KOPT-K1 (cell line): ENCODE results near the gene CCR4.
"Not testable (repeated sequence)": the region's sequence is repeated elsewhere in the genome, so short reads cannot be mapped to it uniquely, and the experiment has no call there.

Experiments used
- H3K27ac ChIP-seq: fragments of 200-600 bp; sonication (generic); 2 replicates; pipeline ENCODE4 v1.5.1; 2016; ENCODE audit warnings: antibody characterized with exemption, mild to moderate bottlenecking, low read depth, low read length; ENCODE audit not compliant: poor library complexity, severe bottlenecking
- H3K36me3 ChIP-seq: fragments of 200-600 bp; sonication (generic); 2 replicates; pipeline ENCODE4 v1.5.1; 2017; ENCODE audit warnings: antibody characterized with exemption, mild to moderate bottlenecking, low read length, moderate library complexity; ENCODE audit not compliant: insufficient read depth
- H3K9me3 ChIP-seq: fragments of 200-600 bp; sonication (generic); 2 replicates; pipeline ENCODE4 v1.5.1; 2017; ENCODE audit warnings: antibody characterized with exemption, low read length, mild to moderate bottlenecking; ENCODE audit not compliant: insufficient read depth, poor library complexity, severe bottlenecking

CCR4 gene

GRCh38 chr3:32964781-32965180, 13.3 kb downstream of the CCR4 start:
- H3K9me3 ChIP-seq, result peaks cover 28% of the 10 kb centered on the region
- not testable (repeated sequence) for H3K36me3 ChIP-seq, H3K27ac ChIP-seq

- H3K9me3 ChIP-seq, result peaks cover 28% of the 10 kb centered on the region
- not testable (repeated sequence) for H3K36me3 ChIP-seq, H3K27ac ChIP-seq
Measured at GRCh38 chr3:32965617-32966213, 14.3 kb downstream of the CCR4 start.

GRCh38 chr3:32966627-32967026, 15.2 kb downstream of the CCR4 start:
- H3K36me3 ChIP-seq, H3K27ac ChIP-seq: not testable (repeated sequence)
- peaks cover 28% of the 10 kb centered on the region for H3K9me3 ChIP-seq

- H3K9me3 ChIP-seq, result peaks cover 28% of the 10 kb centered on the region
- H3K27ac ChIP-seq, result no peak overlapping the region
- H3K36me3 ChIP-seq, result no peaks in the 10 kb centered on the region
Measured at GRCh38 chr3:32968166-32968919, 16.9 kb downstream of the CCR4 start.

- H3K36me3 ChIP-seq, result no peaks in the 10 kb centered on the region
- peaks cover 28% of the 10 kb centered on the region for H3K9me3 ChIP-seq
- no peak overlapping the region for H3K27ac ChIP-seq
Measured at GRCh38 chr3:32968920-32969389, 17.5 kb downstream of the CCR4 start.

- Histone ChIP-seq H3K36me3 (no peaks in the 10 kb centered on the region), H3K9me3 (peaks cover 25% of the 10 kb centered on the region), H3K27ac (no peak overlapping the region)
Measured at GRCh38 chr3:32969656-32970055, 18.2 kb downstream of the CCR4 start.

GRCh38 chr3:32971291-32971690, 19.8 kb downstream of the CCR4 start:
- H3K9me3 ChIP-seq, H3K27ac ChIP-seq, H3K36me3 ChIP-seq: not testable (repeated sequence)

- Histone ChIP-seq H3K9me3 (no peaks in the 10 kb centered on the region), H3K36me3 (no peaks in the 10 kb centered on the region), H3K27ac (no peak overlapping the region)
Measured at GRCh38 chr3:32972482-32973146, 21.2 kb downstream of the CCR4 start.

GRCh38 chr3:32973982-32974381, 22.5 kb downstream of the CCR4 start:
- H3K27ac ChIP-seq, result peak overlapping the region; percentile 9
- no peaks in the 10 kb centered on the region for H3K36me3 ChIP-seq

GRCh38 chr3:32975891-32976595, 24.6 kb downstream of the CCR4 start:
- Histone ChIP-seq H3K27ac (peak overlapping the region; percentile 2), H3K9me3 (no peaks in the 10 kb centered on the region), H3K36me3 (no peaks in the 10 kb centered on the region)

More at GRCh38 chr3:32973982-32974381, 22.5 kb downstream of the CCR4 start:
- no peaks in the 10 kb centered on the region for H3K9me3 ChIP-seq

- Histone ChIP-seq H3K9me3 (no peaks in the 10 kb centered on the region), H3K36me3 (no peaks in the 10 kb centered on the region), H3K27ac (peak overlapping the region; percentile 2)
Measured at GRCh38 chr3:32977861-32978260, 26.4 kb downstream of the CCR4 start.

- no peaks in the 10 kb centered on the region for H3K9me3 ChIP-seq
- H3K27ac ChIP-seq, result peak overlapping the region; percentile 12
- H3K36me3 ChIP-seq, result no peaks in the 10 kb centered on the region
Measured at GRCh38 chr3:32978331-32978730, 26.9 kb downstream of the CCR4 start.

GRCh38 chr3:32983124-32983523, 31.7 kb downstream of the CCR4 start:
- Histone ChIP-seq H3K36me3 (no peaks in the 10 kb centered on the region), H3K9me3 (no peaks in the 10 kb centered on the region), H3K27ac (no peak overlapping the region)

GRCh38 chr3:32984918-32985317, 33.5 kb downstream of the CCR4 start:
- H3K36me3 ChIP-seq, H3K9me3 ChIP-seq, H3K27ac ChIP-seq: not testable (repeated sequence)

- H3K9me3 ChIP-seq, result no peaks in the 10 kb centered on the region
- no peak overlapping the region for H3K27ac ChIP-seq
- H3K36me3 ChIP-seq, result no peaks in the 10 kb centered on the region
Measured at GRCh38 chr3:32989171-32989570, 37.7 kb downstream of the CCR4 start.
